ENCODE data around the gene DMPK. TPM values are rescaled to one million over a fixed set of nuclear protein-coding genes. Genes with fewer than 3 reads are reported as not detected.
A peak's percentile ranks its signal among the peaks of the same experiment; 100 is the strongest.
"Not testable (repeated sequence)": the region's sequence is repeated elsewhere in the genome, so short reads cannot be mapped to it uniquely, and the experiment has no call there.

The DMPK gene
- total and polyA plus RNA-seq, 2 experiments from 2014 or later = 9.8 to 24.0 TPM

DNA sequence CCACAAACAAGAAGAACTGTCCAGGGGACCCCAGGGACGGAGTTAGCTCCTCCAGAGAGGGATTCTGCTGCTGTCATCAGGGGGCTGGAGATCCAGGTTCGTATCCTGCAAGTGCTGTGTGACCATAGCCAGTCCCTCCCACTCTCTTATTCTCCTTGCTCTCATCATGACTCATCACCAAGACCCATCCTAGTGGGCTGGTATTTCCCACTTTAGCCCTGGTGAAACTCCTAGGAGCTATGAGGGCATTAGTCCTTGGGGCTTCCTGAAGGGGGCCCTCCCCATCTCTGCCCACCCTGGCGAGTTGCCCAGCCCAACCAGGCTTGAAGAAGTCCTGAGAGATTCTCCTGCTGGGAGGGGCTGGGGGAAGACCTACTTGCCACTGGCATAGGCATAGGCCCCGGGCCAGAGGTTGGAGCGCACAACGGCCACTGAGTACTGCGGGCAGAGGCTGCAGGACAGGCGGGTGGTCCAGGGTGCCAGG, 17.8 kb upstream of the DMPK start (continued):
- TF ChIP-seq EZH2phosphoT487 (IDR thresholded peaks at IDR 0.05; ENCODE audit: unreplicated experiment) = no peak
- no peak for TF ChIP-seq EZH2 (IDR thresholded peaks at IDR 0.05; ENCODE audit: low read depth, unreplicated experiment)
- TF ChIP-seq ZNF114 (CRISPR knock-in tag; IDR thresholded peaks at IDR 0.05) = no peak
- TF ChIP-seq, protein P1, sequence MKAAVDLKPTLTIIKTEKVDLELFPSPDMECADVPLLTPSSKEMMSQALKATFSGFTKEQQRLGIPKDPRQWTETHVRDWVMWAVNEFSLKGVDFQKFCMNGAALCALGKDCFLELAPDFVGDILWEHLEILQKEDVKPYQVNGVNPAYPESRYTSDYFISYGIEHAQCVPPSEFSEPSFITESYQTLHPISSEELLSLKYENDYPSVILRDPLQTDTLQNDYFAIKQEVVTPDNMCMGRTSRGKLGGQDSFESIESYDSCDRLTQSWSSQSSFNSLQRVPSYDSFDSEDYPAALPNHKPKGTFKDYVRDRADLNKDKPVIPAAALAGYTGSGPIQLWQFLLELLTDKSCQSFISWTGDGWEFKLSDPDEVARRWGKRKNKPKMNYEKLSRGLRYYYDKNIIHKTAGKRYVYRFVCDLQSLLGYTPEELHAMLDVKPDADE (IDR thresholded peaks at IDR 0.05) = no peak
- TF ChIP-seq POLR2AphosphoS5 (IDR thresholded peaks at IDR 0.05; ENCODE audit: low read depth) = no peak
- TF ChIP-seq, protein P2, sequence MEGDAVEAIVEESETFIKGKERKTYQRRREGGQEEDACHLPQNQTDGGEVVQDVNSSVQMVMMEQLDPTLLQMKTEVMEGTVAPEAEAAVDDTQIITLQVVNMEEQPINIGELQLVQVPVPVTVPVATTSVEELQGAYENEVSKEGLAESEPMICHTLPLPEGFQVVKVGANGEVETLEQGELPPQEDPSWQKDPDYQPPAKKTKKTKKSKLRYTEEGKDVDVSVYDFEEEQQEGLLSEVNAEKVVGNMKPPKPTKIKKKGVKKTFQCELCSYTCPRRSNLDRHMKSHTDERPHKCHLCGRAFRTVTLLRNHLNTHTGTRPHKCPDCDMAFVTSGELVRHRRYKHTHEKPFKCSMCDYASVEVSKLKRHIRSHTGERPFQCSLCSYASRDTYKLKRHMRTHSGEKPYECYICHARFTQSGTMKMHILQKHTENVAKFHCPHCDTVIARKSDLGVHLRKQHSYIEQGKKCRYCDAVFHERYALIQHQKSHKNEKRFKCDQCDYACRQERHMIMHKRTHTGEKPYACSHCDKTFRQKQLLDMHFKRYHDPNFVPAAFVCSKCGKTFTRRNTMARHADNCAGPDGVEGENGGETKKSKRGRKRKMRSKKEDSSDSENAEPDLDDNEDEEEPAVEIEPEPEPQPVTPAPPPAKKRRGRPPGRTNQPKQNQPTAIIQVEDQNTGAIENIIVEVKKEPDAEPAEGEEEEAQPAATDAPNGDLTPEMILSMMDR (conservative IDR thresholded peaks at IDR 0.05; ENCODE audit: low read depth in 2 of 2) = no peak

DNA sequence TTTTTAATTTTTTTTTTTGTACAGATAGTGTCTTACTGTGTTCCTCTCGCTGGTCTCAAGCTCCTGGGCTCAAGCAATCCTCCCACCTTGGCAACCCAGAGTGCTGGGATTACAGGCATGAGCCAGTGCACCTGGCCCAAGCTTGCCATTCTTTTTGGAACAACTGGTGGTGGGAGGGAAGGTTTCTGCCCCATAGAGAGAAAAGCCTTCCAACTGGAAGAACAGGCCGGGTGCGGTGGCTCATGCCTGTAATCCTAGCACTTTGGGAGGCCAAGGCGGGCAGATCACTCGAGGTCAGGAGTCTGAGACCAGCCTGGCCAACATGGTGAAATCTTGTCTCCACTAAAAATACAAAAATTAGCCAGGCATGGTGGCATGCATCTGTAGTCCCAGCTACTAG, 17.3 kb upstream of the DMPK start:
- H3K36me3 ChIP-seq (ENCODE audit: insufficient read depth); H3K36me3 Mint-ChIP-seq (ENCODE audit: low read depth); H3K9me3 Mint-ChIP-seq; H3K4me3 Mint-ChIP-seq; H3K9me2 ChIP-seq (ENCODE audit: insufficient read depth); H3K4me2 ChIP-seq; H3K4me1 ChIP-seq (ENCODE audit: insufficient read depth); H2AFZ ChIP-seq; H3K27me3 ChIP-seq (ENCODE audit: insufficient read depth); H3K27ac Mint-ChIP-seq; H4K20me1 ChIP-seq (replicated peaks; ENCODE audit: insufficient read depth); H3F3A ChIP-seq (replicated peaks; ENCODE audit: low read depth); H3K27ac ChIP-seq (ENCODE audit: low read depth); H3K4me3 ChIP-seq; ATAC-seq; H3K79me2 ChIP-seq (replicated peaks; ENCODE audit: insufficient read depth); DNase-seq (ENCODE audit: low spot score): not testable (repeated sequence)
- Mint-ChIP-seq H3K27me3 (ENCODE audit: insufficient read depth, low read depth, poor library complexity) (peaks cover 17% of the 10 kb centered on the region), H3K4me1 (peaks cover 11% of the 10 kb centered on the region)

DNA sequence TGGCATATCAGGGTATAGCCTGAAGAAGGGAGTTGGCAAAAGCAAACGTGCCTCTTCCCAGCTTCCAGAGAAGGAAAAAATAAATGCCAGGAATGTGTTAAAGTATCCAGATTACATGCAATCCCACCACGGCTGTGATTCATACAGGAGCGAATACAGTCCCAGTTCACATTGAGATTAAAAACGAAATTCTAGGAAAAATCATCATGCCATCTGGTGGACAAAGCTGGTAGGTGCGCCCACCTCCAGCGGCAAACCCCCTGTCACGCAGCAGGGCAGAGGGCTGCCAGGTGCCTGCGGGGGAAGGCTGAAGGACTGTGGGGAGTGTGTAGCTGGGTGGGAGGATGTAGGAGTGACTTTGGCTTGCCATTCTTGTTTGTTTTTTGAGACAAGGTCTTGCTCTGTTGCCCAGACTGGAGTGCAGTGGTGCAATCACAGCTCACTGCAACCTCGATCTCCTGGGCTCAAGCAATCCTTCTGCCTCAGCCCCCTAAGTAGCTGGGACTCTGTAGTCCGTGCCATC, 16.8 kb upstream of the DMPK start:
- Histone ChIP-seq H4K20me1 (replicated peaks; ENCODE audit: insufficient read depth) (no peaks in the 10 kb centered on the region), H3K27ac (ENCODE audit: low read depth) (no peak overlapping the region), H3K4me1 (ENCODE audit: insufficient read depth) (no peaks in the 10 kb centered on the region), H3F3A (replicated peaks; ENCODE audit: low read depth) (no peaks in the 10 kb centered on the region), H2AFZ (no peak overlapping the region), H3K4me2 (no peak overlapping the region), H3K27me3 (ENCODE audit: insufficient read depth) (no peaks in the 10 kb centered on the region), H3K4me3 (no peak overlapping the region), H3K9me2 (ENCODE audit: insufficient read depth) (no peaks in the 10 kb centered on the region), H3K79me2 (replicated peaks; ENCODE audit: insufficient read depth) (no peaks in the 10 kb centered on the region), H3K36me3 (ENCODE audit: insufficient read depth) (no peaks in the 10 kb centered on the region)
- ATAC-seq (peak; percentile 84), DNase-seq (ENCODE audit: low spot score) (peak; percentile 78)
- TF ChIP-seq ZNF331 (CRISPR knock-in tag; IDR thresholded peaks at IDR 0.05; ENCODE audit: low read depth) = no peak
- TF ChIP-seq, protein P2 (conservative IDR thresholded peaks at IDR 0.05; ENCODE audit: low read depth in 2 of 2) = peak; percentile 76 to 80
- Mint-ChIP-seq H3K27me3 (ENCODE audit: insufficient read depth, low read depth, poor library complexity) (peaks cover 17% of the 10 kb centered on the region), H3K36me3 (ENCODE audit: low read depth) (no peaks in the 10 kb centered on the region), H3K27ac (no peak overlapping the region), H3K9me3 (no peaks in the 10 kb centered on the region), H3K4me3 (no peak overlapping the region; the same call in 2 of the 3 replicates), H3K4me1 (peaks cover 12% of the 10 kb centered on the region)

Data from GM23338 (cell line).